IMR-90 (cell line): ENCODE data around the gene SGPL1. TPM values are rescaled to one million over a fixed set of nuclear protein-coding genes. Genes with fewer than 3 reads are reported as not detected.

Experiments used
- ATAC-seq: fragments of 200-7000 bp; cut with Tn5 transposase; 2 replicates; pipeline ENCODE4 v1.9.1; 2020; ENCODE audit warnings: low read depth, mild to moderate bottlenecking, moderate library complexity
- BruUV-seq: library from RNA; stranded (reverse); fragments of 400-500 nt; replicated peaks from 2 replicates; lab custom pipeline; 2021; lab: Mats Ljungman, UMichigan
- CTCF ChIA-PET: fragments of 300-600 bp; formaldehyde crosslinking; extraction: SDS; loops from one replicate; lab custom pipeline; 2021; ENCODE audit warnings: antibody characterized with exemption; lab: Yijun Ruan, JAX
- POLR2A ChIA-PET: fragments of 300-600 bp; sonication (Branson Sonifier 250); formaldehyde crosslinking; loops from one replicate; lab custom pipeline; 2022; ENCODE audit warnings: antibody characterized with exemption; ENCODE audit not compliant: unreplicated experiment; lab: Charles Lee
- DNase-seq: peaks from one replicate; pipeline ENCODE4 v3.0.0; 2013
- H2AFZ ChIP-seq: replicated peaks from 2 replicates; pipeline ENCODE3; 2013; ENCODE audit warnings: low read length, mild to moderate bottlenecking; ENCODE audit not compliant: poor library complexity
- H2AK5ac ChIP-seq: 2 replicates; pipeline ENCODE4 v1.6.1; 2013; ENCODE audit warnings: low read depth, low read length, inconsistent platforms
- H2AK9ac ChIP-seq: replicated peaks from 2 replicates; pipeline ENCODE3; 2013; ENCODE audit warnings: mild to moderate bottlenecking, low read depth, low read length, moderate library complexity; ENCODE audit not compliant: poor library complexity
- H2BK120ac ChIP-seq: 2 replicates; pipeline ENCODE4 v1.6.1; 2013; ENCODE audit warnings: low read depth, low read length, inconsistent platforms
- H2BK15ac ChIP-seq: 3 replicates; pipeline ENCODE4 v1.6.1; 2013; ENCODE audit warnings: low read depth, low read length, inconsistent platforms
- H2BK20ac ChIP-seq: 2 replicates; pipeline ENCODE4 v1.6.1; 2013; ENCODE audit warnings: low read depth, mild to moderate bottlenecking, inconsistent platforms, low read length, moderate library complexity
- H2BK5ac ChIP-seq: 2 replicates; pipeline ENCODE4 v1.6.1; 2013; ENCODE audit warnings: mild to moderate bottlenecking, low read depth, low read length, inconsistent platforms; ENCODE audit not compliant: poor library complexity, severe bottlenecking
- H3K14ac ChIP-seq: replicated peaks from 2 replicates; pipeline ENCODE4 v1.6.1; 2013; ENCODE audit warnings: low read depth, low read length, inconsistent platforms
- H3K18ac ChIP-seq: 2 replicates; pipeline ENCODE4 v1.6.1; 2013; ENCODE audit warnings: low read depth, low read length, control low read depth
- H3K23ac ChIP-seq: 2 replicates; pipeline ENCODE4 v1.6.1; 2013; ENCODE audit warnings: low read depth, low read length, inconsistent platforms
- H3K27ac ChIP-seq: 2 replicates; pipeline ENCODE4 v1.5.1; 2013; ENCODE audit warnings: mild to moderate bottlenecking, control low read depth, low read length; ENCODE audit not compliant: insufficient read depth
- H3K27me3 ChIP-seq: 2 replicates; pipeline ENCODE4 v1.6.1; 2013; ENCODE audit warnings: low read length; ENCODE audit not compliant: control insufficient read depth, insufficient read depth
- H3K36me3 ChIP-seq: 2 replicates; pipeline ENCODE4 v1.6.1; 2013; ENCODE audit warnings: low read length, mixed read lengths; ENCODE audit not compliant: control insufficient read depth, insufficient read depth
- H3K4ac ChIP-seq: 2 replicates; pipeline ENCODE4 v1.6.1; 2013; ENCODE audit warnings: low read depth, low read length, inconsistent platforms
- H3K4me1 ChIP-seq: 2 replicates; pipeline ENCODE4 v1.6.1; 2013; ENCODE audit warnings: low read length, mixed read lengths; ENCODE audit not compliant: control insufficient read depth, insufficient read depth
- H3K4me2 ChIP-seq: 2 replicates; pipeline ENCODE4 v1.6.1; 2013; ENCODE audit warnings: low read depth, mild to moderate bottlenecking, control low read depth, low read length, moderate library complexity
- H3K4me3 ChIP-seq: 2 replicates; pipeline ENCODE4 v1.5.1; 2013; ENCODE audit warnings: low read depth, mild to moderate bottlenecking, control low read depth, low read length, moderate library complexity; ENCODE audit not compliant: insufficient read depth
- H3K56ac ChIP-seq: 2 replicates; pipeline ENCODE4 v1.6.1; 2013; ENCODE audit warnings: low read length, inconsistent platforms; ENCODE audit not compliant: insufficient read depth; ENCODE audit errors: extremely low read depth
- H3K79me1 ChIP-seq, 2 experiments: 2 replicates each; pipeline ENCODE4 v1.6.1; 2013; ENCODE audit warnings: low read length in 2 of 2, inconsistent platforms in 1 of 2, low read depth in 1 of 2
- H3K9ac ChIP-seq: 2 replicates; pipeline ENCODE4 v1.6.1; 2013; ENCODE audit warnings: low read depth, low read length, control low read depth
- H3K9me1 ChIP-seq: 2 replicates; pipeline ENCODE4 v1.6.1; 2013; ENCODE audit warnings: low read length, inconsistent platforms; ENCODE audit not compliant: insufficient read depth
- H3K9me3 ChIP-seq: 2 replicates; pipeline ENCODE4 v1.6.1; 2013; ENCODE audit warnings: low read length; ENCODE audit not compliant: control insufficient read depth, insufficient read depth
- H4K20me1 ChIP-seq: 2 replicates; pipeline ENCODE4 v1.6.1; 2013; ENCODE audit warnings: low read length, inconsistent platforms; ENCODE audit not compliant: insufficient read depth
- H4K5ac ChIP-seq: 2 replicates; pipeline ENCODE4 v1.6.1; 2013; ENCODE audit warnings: mild to moderate bottlenecking, low read depth, low read length, control low read depth
- H4K8ac ChIP-seq, 2 experiments: 2 replicates each; pipeline ENCODE4 v1.6.1; 2013; ENCODE audit warnings: low read depth in 2 of 2, low read length in 2 of 2, control low read depth in 1 of 2, inconsistent platforms in 1 of 2
- H4K91ac ChIP-seq: 2 replicates; pipeline ENCODE4 v1.6.1; 2013; ENCODE audit warnings: low read depth, low read length, inconsistent platforms; ENCODE audit not compliant: insufficient read depth
- CHD1 ChIP-seq: IDR thresholded peaks from 2 replicates; pipeline ENCODE4 v1.6.1; 2012; ENCODE audit warnings: low read depth, low read length, improper control_type of control experiment
- ELK1 ChIP-seq: fragments of 150-350 bp; IDR thresholded peaks from 2 replicates; pipeline ENCODE4 v1.6.1; 2016; ENCODE audit warnings: low read depth, mild to moderate bottlenecking, low read length, moderate library complexity, borderline replicate concordance
- MAFK ChIP-seq: IDR thresholded peaks from 2 replicates; pipeline ENCODE4 v1.6.1; 2012; ENCODE audit warnings: low read depth, low read length, improper control_type of control experiment
- MAZ ChIP-seq: IDR thresholded peaks from 2 replicates; pipeline ENCODE4 v1.6.1; 2012; ENCODE audit warnings: low read depth, mild to moderate bottlenecking, low read length, improper control_type of control experiment, moderate library complexity, borderline replicate concordance
- NFE2L2 ChIP-seq: fragments of 150-350 bp; IDR thresholded peaks from 2 replicates; pipeline ENCODE4 v1.6.1; 2016; ENCODE audit warnings: low read depth, mild to moderate bottlenecking, low read length
- RFX5 ChIP-seq: IDR thresholded peaks from 2 replicates; pipeline ENCODE4 v1.8.0; 2012; ENCODE audit warnings: low read depth, mild to moderate bottlenecking, low read length, moderate library complexity
- WGBS, 2 experiments: methylation state at CpG; one replicate each; pipeline versions ENCODE4 v1.1.5 to v1.1.7; 2013; ENCODE audit warnings: missing lambda C conversion rate in 2 of 2; ENCODE audit not compliant: insufficient read length in 1 of 2; ENCODE audit errors: extremely low coverage in 2 of 2; 5-methylcytosine and 5-hydroxymethylcytosine counted together
- dilution Hi-C: fragments of 300-500 bp; cut with HindIII; formaldehyde crosslinking; loops from one replicate; pipeline ENCODE4 v1.14.3; 2018; ENCODE audit warnings: low sequenced_read_pairs; ENCODE audit not compliant: unreplicated experiment
- in situ Hi-C: fragments of 300-500 bp; cut with MboI; formaldehyde crosslinking; loops from 3 replicates; pipeline ENCODE4 v1.14.3; 2019; ENCODE audit warnings: low sequenced_read_pairs, inconsistent platforms, mixed read lengths
- intact Hi-C: fragments of 100-400 bp; cut with micrococcal nuclease; formaldehyde crosslinking; loops from 2 replicates; pipeline ENCODE4 v1.10.0; 2022
- polyA plus RNA-seq, 3 experiments: library from polyadenylated mRNA; depleted of rRNA; stranded (reverse); fragments of >200 nt; gene quantifications; 2 replicates each; pipeline ENCODE4 v1.2.3, GENCODE V29; 2012; ENCODE audit warnings: low replicate concordance in 1 of 3
- total RNA-seq: library from RNA; depleted of rRNA; stranded (reverse); fragments of >200 nt; gene quantifications from 2 replicates; pipeline ENCODE4 v1.2.3, GENCODE V29; 2012

SGPL1 gene
- total and polyA plus RNA-seq, 2 of the 4 experiments (the other 2 are of a cell fraction) = 12.2 to 26.7 TPM

DNA sequence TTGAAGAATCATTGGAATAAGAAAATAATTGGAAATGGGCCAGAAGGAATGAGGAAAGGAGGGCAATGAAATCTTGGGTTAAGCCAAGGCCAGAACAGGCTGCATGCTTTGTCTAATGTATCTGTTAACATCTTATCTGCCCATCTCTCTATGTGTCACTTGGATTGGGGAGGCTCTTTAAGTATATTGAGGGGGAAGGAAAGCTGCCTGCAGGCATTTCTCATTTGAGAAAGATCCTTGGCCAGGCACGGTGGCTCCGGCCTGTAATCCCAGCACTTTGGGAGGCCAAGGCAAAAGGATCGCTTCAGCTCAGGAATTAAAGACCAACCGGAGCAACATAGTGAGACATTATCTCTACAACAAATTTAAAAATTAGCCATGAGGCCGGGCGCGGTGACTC is 58.3 kb downstream of the SGPL1 start:
- Histone ChIP-seq H2AK5ac (no peak overlapping the region), H3K14ac (no peak overlapping the region), H4K8ac (no peak overlapping the region), H4K91ac (no peak overlapping the region), H3K23ac (no peak overlapping the region), H3K9ac (no peak overlapping the region), H4K5ac (no peak overlapping the region), H3K79me1 (no peaks in the 10 kb centered on the region), H3K18ac (no peak overlapping the region), H4K20me1 (no peaks in the 10 kb centered on the region; the same call in 1 of the 2 replicates), H3K9me1 (no peaks in the 10 kb centered on the region), H2BK120ac (no peak overlapping the region), H3K36me3 (peaks cover 48% of the 10 kb centered on the region), H3K4me3 (no peak overlapping the region), H3K4me2 (no peak overlapping the region), H2BK20ac (no peak overlapping the region), H3K9me3 (no peaks in the 10 kb centered on the region), H3K4ac (no peak overlapping the region), H2BK15ac (no peak overlapping the region), H2BK5ac (no peak overlapping the region), H3K4me1 (no peaks in the 10 kb centered on the region), H3K56ac (no peak overlapping the region), H3K27me3 (no peaks in the 10 kb centered on the region), H3K27ac (no peak overlapping the region), H2AFZ (no peak overlapping the region), H2AK9ac (no peak overlapping the region)
- CTCF ChIA-PET = no interaction called here
- in situ Hi-C loops = no loop called here
- TF ChIP-seq ELK1 = no peak
- no peak for TF ChIP-seq NFE2L2
- no peak for TF ChIP-seq MAFK
- no peak for TF ChIP-seq MAZ
- TF ChIP-seq RFX5 = no peak
- no peak for TF ChIP-seq CHD1
- POLR2A ChIA-PET = no interaction called here
- intact Hi-C loops = no loop called here
- no TSS peak for BruUV-seq
- DNase-seq (no peak), ATAC-seq (no peak)
- dilution Hi-C loops = no loop called here
- WGBS, 2 experiments = 100% methylated on average over 3 of the region's 7 CpGs; no CpG with 5 or more reads in 1 of the 2 experiments
